ENCODE data around the gene CD300LB.

- TF ChIP-seq CTCF (IDR thresholded peaks at IDR 0.05; ENCODE audit: borderline replicate concordance, extremely low read depth, low read length, poor library complexity, severe bottlenecking) (peak; percentile 85), EZH2 (IDR thresholded peaks at IDR 0.05; ENCODE audit: borderline replicate concordance, low read depth, low read length, severe bottlenecking) (no peak)
Observed at GRCh38 chr17:74566132-74566753, 35.0 kb upstream of the CD300LB start.

Measured in DND-41 (cell line).